ENCODE measurements around the gene ITIH1.
"Not testable (repeated sequence)": the region's sequence is repeated elsewhere in the genome, so short reads cannot be mapped to it uniquely, and the experiment has no call there.

Gene ITIH1, protein sequence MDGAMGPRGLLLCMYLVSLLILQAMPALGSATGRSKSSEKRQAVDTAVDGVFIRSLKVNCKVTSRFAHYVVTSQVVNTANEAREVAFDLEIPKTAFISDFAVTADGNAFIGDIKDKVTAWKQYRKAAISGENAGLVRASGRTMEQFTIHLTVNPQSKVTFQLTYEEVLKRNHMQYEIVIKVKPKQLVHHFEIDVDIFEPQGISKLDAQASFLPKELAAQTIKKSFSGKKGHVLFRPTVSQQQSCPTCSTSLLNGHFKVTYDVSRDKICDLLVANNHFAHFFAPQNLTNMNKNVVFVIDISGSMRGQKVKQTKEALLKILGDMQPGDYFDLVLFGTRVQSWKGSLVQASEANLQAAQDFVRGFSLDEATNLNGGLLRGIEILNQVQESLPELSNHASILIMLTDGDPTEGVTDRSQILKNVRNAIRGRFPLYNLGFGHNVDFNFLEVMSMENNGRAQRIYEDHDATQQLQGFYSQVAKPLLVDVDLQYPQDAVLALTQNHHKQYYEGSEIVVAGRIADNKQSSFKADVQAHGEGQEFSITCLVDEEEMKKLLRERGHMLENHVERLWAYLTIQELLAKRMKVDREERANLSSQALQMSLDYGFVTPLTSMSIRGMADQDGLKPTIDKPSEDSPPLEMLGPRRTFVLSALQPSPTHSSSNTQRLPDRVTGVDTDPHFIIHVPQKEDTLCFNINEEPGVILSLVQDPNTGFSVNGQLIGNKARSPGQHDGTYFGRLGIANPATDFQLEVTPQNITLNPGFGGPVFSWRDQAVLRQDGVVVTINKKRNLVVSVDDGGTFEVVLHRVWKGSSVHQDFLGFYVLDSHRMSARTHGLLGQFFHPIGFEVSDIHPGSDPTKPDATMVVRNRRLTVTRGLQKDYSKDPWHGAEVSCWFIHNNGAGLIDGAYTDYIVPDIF

DNA sequence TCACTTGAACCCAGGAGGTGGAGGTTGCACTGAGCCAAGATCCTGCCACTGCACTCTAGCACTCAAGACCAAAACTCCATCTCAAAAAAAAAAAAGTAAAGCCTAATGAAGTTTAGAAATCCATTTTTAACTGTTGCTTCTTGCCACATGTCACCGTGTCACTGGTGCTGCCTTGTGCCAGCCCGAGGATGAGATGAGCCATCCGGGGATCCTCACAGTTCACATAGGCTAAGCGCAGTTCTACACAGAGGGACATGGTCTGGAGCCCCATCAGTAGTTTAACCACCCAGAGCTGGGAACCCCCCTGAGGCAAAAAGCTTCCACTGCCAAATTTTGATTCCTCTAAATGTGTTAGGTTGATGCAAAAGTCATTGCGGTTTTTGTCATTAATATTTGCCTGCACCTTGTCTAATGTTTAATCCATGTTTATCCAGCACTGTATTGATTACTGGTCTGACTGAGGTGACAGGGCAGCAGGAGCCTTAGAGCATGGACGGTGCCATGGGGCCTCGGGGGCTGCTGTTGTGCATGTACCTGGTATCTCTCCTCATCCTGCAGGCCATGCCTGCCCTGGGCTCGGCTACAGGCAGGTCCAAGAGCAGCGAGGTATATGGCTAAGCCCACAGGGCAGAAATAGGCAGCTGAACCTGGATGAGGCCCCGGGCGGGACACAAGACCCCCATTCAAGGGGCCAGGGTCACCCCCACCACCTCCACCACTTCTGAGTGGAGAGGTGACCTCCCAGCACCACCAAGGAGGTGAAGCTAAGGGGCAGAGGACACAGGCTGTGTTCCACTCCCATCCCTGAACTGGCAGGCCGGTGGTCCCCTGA lies at the start of gene ITIH1:
ITIH1 (plus strand) TSS at position 473 of the 832 bp plus-strand sequence; CDS start at position 490, 17 bp downstream.
- no peak for DNase-seq (ENCODE audit: low read depth in 2 of 2)

DNA sequence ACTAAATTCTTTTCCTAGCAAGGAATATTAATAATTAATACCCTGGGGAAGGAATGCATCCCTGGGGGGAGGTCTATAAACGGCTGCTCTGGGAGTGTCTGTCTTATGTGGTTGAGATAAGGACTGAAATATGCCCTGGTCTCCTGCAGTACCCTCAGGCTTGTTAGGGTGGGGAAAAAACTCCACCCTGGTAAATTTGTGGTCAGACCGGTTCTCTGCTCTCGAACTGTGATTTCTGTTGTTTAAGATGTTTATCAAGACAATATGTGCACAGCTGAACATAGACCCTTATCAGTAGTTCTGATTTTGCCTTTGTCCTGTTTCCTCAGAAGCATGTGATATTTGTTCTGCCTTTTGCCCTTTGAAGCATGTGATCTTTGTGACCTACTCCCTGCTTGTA lies 48.6 kb upstream of the ITIH1 start:
- DNase-seq (ENCODE audit: low read depth in 2 of 2), result not testable (repeated sequence)

DNA sequence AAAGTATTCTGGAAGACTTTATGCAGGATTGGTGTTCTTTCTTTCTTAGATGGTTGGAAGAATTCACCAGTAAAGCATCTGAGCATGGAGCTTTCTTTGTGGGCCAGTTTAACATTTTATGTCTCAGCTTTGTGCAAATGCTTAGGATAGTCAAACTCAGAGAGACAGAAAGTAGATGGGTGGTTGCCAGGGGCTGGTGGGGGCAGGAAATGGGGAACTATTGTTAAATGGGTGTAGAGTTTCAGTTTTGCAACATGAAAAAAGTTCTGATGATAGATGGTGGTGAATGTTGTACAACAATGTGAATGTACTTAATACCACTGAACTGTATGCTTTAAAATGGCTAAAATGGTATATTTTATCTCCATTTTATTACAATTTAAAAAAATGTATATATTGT lies 46.7 kb upstream of the ITIH1 start:
- DNase-seq (ENCODE audit: low read depth in 2 of 2), result no peak

DNA sequence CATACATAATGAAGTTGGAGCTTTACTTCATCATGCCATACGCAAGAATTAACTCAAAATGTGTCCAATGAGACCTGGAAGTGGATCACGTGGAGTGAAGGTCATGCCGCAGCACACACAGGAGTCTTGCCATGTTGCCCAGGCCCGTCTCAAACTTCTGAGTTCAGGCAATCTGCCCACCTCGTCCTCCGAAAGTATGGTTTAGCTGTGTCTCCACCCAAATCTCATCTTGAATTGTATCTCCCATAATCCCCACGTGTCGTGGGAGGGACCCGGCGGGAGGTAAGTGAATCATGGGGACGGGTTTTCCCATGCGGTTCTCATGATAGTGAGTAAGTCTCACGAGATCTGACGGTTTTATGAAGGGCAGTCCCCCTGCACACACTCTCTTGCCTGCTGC lies 45.8 kb upstream of the ITIH1 start:
- DNase-seq (ENCODE audit: low read depth in 2 of 2), result no peak

DNA sequence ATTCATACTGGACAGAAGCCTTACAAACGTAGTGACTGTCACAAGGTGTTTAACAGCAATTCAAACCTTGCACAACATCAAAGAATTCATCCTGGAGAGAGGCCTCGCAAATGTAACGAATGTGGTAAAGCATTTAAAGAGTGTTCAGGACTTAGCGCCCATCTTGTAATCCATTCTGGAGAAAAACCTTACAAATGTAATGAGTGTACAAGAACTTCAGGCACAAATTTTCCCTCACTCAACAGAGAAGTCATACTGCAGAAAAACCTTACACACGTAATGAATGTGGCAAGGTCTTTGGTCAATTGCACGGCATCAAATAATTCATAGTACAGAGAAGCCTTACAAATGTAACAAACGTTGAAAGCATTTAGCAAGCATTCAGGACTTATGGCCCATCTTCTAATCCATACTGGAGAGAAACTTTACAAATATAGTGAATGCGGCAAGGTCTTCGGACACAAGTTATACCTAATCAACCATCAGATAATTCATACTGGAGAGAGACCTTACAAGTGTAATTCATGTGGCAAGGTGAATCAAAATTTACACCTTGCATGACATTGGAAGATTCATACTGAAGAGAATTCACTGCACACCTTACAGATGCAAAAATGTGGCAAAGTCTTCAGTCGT lies 44.0 kb upstream of the ITIH1 start:
- DNase-seq (ENCODE audit: low read depth in 2 of 2), result no peak

DNA sequence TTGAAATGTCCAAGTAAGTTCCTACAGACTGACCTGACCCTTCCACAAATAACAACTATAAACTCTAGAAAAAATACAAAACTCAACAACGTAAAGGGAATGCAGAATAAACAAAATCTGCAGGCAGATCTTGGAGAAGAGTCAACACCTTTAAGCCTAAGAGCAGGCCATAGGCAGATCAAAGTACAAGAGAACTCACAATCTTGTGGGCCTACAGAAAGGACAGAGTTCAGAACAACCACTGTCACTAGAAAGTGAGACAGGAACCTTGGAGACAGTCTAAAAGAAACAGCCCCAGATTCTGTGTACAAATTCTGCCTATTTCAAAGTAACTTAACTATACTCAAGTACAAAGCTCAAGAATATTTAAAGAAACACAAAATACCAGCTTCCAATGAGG lies 37.7 kb upstream of the ITIH1 start:
- DNase-seq (ENCODE audit: low read depth in 2 of 2), result no peak

DNA sequence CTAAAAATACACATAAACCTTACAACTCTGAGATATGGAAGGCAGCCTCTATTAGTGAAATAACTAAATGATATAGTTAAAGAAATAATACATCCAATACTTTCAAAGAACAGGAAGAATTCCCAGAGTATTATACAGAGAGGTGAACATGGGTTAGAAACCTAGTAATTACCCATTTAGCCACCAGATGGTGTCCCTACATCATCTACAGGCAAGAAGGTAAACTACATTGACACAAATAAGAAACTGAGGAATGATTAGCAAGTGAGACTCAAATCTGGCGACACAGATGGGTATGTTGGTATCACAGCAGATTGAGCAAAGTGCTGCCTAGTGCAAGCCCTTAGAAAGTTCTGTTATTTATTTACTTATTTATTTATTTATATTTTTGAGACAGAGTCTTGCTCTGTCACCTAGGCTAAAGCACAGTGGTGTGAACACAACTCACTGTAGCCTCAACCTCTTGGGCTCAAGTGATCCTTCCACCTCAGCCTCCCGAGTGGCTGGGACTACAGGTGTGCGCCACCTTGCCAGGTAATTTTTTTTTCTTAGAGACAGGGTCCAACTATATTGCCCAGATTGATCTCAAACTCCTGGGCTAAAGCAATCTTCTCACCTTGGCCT lies 34.9 kb upstream of the ITIH1 start:
- DNase-seq (ENCODE audit: low read depth in 2 of 2), result no peak

DNA sequence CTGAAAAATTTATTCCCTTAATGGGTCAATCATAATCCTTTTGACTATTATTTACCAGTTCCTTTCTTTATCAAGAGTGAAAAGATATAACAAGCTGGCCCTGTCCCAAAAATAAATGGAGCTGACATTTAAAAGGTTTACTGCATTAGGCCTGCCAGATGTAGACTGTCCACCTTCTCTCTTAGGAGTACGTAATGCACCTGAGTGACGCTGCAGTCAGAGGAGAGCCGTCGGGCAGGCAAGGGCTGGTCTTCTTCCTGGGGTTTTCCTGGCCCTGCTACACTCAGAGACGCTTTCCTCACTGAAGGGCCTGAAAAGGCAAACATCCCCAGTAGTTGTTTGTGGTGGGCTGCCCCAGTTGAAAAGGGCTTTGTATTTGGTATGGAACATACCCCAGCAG lies 34.2 kb upstream of the ITIH1 start:
- no peak for DNase-seq (ENCODE audit: low read depth in 2 of 2)

DNA sequence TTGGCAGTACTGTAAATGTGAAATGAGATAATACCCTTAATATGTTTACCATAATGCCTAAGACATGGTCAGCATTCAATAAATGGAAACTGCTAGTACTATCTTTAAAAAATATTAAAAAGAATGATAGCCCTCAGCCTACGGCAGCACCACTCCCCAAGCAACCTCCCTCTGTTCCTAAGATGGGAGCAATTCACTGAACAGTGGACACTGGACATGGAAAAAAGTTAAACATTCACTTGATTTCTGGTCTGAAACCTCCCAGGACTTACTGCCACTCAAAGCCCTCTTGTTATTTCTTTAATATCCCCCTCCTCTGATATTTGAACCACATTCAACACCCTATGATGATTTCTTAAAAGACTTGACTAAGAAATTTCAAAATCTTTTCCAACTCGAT lies 33.7 kb upstream of the ITIH1 start:
- no peak for DNase-seq (ENCODE audit: low read depth in 2 of 2)

DNA sequence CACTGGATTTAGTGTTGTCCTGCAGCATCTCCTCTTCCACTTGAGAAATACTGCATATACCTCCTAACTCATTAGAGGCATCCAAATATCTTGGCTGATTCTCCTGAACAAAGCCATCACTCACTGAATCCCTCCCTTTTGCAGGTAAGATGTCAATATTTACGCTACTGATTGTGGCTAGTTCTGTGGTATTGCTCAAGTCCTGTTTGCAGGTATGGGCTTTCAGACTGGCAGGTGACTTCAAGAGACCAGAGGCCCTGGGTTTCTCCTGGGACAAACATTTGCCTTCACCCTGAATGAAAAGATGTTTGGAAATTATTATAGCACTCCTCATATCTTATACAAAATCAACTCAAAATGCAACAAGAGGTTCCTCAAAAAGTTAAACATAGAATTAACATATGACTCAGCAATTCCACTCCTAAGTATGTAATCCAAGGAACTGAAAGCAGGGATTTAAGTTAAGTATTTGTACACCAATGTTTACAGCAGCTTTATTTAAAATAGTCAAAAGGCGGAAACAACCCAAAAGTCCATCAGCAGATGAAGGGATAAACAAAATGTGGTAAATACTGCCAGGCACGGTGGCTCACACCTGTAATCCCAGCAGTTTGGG lies 25.2 kb upstream of the ITIH1 start:
- no peak for DNase-seq (ENCODE audit: low read depth in 2 of 2)

DNA sequence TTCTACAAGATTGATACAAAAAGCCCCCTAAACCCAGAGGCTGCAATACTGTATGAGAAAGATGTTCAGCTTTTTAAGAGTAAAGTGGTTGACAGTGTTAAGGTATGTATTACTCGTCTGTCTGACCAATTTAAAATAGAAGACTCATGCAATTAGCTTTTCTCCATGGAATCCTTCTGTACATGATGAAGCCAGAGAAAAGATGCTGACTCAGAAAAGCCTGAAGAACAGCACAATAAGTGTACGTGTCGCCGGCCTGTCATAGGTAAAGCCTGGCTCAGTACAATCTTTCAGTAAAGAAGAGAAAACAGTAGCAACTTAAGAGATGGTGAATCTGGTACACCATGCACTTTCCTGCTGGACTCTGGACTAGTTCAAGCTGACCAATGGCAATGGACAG lies 23.0 kb upstream of the ITIH1 start:
- DNase-seq (ENCODE audit: low read depth in 2 of 2), result no peak

DNA sequence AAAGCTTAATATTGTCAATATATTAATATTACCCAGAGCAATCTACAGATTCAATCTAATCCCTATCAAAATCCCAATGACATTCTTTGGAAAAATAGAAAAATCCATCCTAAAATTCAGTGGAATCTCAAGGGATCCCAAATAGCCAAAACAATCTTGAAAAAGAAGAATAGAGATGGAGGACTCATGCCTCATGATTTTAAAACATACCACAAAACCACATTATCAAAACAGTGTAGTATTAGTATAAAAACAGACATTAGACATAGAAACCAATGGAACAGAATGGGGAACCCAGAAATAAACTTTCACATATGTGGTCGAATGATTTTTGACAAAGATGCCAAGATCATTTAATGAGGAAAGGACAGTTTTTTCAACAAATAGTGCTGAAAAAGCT lies 21.3 kb upstream of the ITIH1 start:
- DNase-seq (ENCODE audit: low read depth in 2 of 2), result no peak

DNA sequence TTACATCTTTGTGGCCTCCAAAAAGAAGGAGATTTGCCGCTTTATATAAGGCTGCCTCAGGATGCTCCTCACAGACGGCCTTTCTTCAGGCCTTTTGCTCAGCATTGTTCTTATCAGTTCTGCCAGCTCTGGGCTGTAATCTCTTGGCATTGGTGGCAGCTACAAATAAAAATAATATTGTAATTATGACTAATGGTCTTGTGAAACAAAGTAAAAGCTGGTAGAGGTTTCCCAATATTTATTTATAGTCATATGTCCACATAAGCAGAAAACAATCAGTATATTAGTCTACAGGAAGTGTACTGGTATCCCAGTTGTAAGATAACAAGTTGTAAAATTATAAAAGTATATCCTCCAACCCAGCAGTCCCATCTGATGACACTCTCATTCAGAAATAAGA lies 13.9 kb upstream of the ITIH1 start:
- DNase-seq (ENCODE audit: low read depth in 2 of 2), result no peak

DNA sequence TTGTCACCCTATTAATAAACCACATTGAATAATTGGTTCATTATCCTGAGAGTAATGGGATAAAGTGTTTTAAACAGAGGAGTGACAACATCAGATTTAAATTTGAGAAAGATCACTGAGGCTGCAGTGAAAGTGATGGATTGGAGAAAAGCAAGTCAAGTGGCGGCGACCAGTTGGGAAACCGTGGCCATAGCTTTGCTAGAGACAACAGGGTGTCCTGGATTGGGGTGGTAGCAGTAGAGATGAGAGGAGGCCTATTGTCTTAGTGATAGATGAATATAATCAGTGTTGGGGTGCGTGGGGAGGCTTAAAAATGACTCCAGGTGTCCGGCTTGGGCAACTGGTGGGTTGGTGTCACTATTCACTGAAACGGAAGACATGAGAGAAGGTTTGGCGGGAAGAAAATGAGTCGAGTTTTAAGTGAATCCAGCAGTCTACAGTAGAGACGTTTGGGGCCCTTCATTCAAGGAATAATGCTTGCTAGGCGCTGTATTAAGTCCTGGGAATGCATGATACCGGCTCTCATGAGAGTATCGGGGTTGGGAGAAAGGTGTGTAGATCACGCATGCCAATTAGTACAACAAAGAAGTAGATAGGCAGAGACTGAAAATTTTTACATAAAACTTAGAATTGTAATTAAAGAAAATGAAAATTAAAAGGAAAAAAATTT lies 7.5 kb upstream of the ITIH1 start:
- no peak for DNase-seq (ENCODE audit: low read depth in 2 of 2)

DNA sequence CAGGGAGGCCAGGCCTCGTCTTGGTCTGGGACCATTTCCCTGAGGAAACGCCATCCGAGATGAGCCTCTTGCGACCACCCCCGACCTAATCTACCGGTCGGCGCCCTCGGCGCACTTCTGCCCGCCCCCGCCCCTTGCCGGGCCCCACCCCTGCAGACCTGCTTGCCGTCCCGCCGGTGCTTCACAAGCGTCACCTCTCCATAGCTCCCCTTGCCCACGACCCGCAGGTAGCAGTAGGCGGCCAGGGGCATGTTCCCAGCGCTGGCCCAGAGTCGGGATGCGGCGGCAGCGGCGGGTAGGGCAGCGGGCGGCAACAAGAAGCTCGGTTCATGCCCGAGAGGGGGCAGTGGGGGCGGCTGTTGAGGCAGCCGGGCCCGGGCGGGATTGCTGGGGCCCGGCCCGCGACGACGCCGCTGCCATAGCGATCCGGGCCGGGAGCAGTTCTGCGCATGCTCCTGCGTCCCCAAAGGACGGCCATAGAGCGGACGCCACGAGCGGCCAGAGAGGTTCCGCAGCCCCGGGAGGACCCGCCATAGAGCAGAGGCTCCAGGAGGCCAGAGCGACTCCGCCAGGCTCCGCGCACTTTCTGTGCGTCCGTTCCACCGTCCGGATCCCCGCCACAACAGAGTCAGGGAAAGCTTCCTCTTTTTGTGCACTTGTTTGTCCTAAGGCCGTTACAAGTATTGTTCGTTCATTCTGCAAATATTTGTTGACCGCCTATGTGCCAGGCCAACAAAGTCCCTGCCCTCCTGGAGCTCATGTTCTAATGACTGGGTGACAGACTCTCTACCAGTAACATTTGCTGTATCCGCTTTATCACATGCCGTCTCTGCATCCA lies 6.7 kb upstream of the ITIH1 start, which contains the start of gene NEK4:
NEK4 (minus strand) TSS at position 445 of the 838 bp plus-strand sequence; CDS start at position 251, 194 bp downstream.
- peak; percentile 66 to 72 for DNase-seq (ENCODE audit: low read depth in 2 of 2)

DNA sequence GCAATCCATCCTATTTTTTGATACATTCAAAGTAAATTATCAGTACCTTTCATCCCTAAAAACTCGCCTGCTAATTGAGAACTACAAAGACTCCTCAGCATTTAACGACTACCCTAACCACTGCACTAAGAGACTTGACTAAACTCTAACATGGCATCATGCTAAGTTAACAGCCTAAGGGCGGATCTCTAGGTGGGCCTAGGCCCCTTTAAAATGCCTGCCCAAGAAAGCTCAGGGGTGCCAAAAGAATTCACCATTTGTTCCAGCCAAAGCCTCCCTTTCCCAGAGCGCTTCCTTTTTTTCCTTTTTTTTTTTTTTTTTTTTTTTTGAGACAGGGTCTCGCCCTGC lies 6.1 kb upstream of the ITIH1 start:
- no peak for DNase-seq (ENCODE audit: low read depth in 2 of 2)

DNA sequence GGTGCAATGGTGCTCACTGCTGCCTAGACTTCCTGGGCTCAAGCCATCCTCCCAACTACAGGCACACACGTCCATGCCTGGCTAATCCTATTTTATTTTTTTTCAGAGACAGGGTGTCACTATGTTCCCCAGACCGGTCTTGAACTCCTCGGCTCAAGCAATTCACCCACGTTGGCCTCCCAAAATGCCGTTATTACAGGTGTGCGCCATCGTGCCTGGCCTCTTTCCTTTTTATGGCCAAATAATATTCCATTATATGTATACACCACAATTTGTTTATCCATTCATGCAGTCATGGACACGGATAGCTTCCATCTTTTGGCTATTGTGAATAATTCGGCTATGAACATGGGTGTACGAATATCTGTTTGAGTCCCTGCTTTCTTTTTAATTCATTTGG lies 5.7 kb upstream of the ITIH1 start:
- no peak for DNase-seq (ENCODE audit: low read depth in 2 of 2)

DNA sequence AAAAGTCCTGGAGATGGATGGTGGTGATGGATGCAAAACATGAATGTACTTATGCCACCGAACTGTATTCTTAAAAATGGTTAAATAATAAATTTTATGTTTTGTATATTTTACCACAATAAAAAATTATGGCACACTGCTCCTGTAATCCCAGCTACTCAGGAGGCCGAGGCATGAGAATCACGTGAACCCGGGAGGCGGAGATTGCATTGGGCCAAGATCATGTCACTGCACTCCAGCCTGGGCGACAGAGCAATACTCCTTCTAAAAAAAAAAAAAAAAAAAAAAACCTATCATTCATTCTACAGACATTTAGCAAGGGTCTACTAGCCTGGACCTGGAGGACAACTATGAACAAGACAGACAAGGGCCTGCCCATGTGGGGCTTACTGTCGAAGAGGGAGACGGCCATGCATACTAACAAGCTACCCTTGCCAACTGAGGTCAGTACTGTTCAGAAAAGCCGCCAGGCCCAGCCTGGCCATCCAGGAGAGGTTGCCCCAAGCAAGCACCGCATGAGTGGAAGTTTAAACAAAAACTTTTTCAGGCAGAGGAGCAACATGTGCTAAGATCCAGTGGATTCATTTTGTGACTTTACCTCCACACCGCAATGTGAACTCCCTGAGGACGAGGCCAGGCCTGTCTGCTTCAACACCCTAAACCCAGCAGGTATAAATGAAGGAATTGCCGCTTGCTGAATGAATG lies 3.9 kb upstream of the ITIH1 start:
- no peak for DNase-seq (ENCODE audit: low read depth in 2 of 2)
